Smooth muscle cell of the umbilical artery (primary cell): ENCODE data around the gene MAGEB16. TPM values are rescaled to one million over a fixed set of nuclear protein-coding genes. Genes with fewer than 3 reads are reported as not detected.

Source experiments
- total RNA-seq: library from RNA; depleted of rRNA; stranded (reverse); fragments of >200 nt; gene quantifications from 2 replicates; pipeline ENCODE4 v1.2.3, GENCODE V29; 2014

MAGEB16 gene
- total RNA-seq, result not detected in 2 replicates

DNA sequence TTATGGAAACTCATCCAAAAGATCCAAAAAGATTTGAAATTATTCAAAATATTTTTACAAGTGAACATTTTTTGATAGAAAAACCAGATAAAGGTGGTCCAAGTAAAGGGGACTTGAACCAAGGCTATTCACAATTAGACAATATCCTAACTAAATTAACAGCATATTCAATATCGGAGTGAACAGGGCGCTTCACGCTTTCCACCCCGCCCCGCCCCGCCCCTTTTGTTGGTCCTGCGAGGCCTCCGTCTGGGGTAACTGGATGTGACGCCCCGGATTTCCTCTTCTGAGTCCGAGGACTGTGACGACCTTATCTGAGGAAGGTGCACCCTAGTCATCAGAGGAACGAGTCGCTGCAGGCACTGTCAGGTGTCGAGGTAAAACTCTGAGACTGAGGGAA lies at the start of gene MAGEB16:
Gene MAGEB16, plus strand, starts transcription at position 301 of the 400 bp plus-strand sequence. CDS start 3,855 bp downstream, outside the sequence.

Other genes with a start within 250 kb of the MAGEB16 start
- gene CFAP47, start 121.4 kb downstream of the MAGEB16 start, total RNA-seq, result under 0.01 TPM in 1 of 2 replicates, not detected in the other